CD1c-positive myeloid dendritic cell (primary cell): ENCODE measurements around the gene DESI1.
"Not testable (repeated sequence)": the region's sequence is repeated elsewhere in the genome, so short reads cannot be mapped to it uniquely, and the experiment has no call there.

Experiments used
- DNase-seq: peaks from one replicate; pipeline ENCODE4 v3.0.0-alpha.2; 2016; ENCODE audit errors: extremely low spot score

Gene DESI1

GRCh38 chr22:41634610-41635009 is 13.8 kb upstream of the DESI1 start:
- not testable (repeated sequence) for DNase-seq

DNA sequence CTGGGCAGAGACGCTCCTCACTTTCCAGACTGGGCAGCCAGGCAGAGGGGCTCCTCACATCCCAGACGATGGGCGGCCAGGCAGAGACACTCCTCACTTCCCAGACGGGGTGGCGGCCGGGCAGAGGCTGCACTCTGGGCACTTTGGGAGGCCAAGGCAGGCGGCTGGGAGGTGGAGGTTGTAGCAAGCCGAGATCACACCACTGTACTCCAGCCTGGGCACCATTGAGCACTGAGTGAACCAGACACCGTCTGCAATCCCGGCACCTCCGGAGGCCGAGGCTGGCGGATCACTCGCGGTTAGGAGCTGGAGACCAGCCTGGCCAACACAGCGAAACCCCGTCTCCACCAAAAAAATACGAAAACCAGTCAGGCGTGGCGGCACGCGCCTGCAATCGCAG is 10.8 kb upstream of the DESI1 start:
- DNase-seq: not testable (repeated sequence)

GRCh38 chr22:41631115-41631514 is 10.3 kb upstream of the DESI1 start:
- DNase-seq: not testable (repeated sequence)

GRCh38 chr22:41625577-41625976 is 4.7 kb upstream of the DESI1 start:
- no peak for DNase-seq

- no peak for DNase-seq
Observed at GRCh38 chr22:41621911-41622179, 1.0 kb upstream of the DESI1 start.

- DNase-seq: peak; percentile 100
Observed at GRCh38 chr22:41621099-41621910, 462 bp upstream of the DESI1 start, which contains the start of gene XRCC6. XRCC6 (plus strand) TSS chr22:41621295; CDS start chr22:41622005, 710 bp downstream.

DNA sequence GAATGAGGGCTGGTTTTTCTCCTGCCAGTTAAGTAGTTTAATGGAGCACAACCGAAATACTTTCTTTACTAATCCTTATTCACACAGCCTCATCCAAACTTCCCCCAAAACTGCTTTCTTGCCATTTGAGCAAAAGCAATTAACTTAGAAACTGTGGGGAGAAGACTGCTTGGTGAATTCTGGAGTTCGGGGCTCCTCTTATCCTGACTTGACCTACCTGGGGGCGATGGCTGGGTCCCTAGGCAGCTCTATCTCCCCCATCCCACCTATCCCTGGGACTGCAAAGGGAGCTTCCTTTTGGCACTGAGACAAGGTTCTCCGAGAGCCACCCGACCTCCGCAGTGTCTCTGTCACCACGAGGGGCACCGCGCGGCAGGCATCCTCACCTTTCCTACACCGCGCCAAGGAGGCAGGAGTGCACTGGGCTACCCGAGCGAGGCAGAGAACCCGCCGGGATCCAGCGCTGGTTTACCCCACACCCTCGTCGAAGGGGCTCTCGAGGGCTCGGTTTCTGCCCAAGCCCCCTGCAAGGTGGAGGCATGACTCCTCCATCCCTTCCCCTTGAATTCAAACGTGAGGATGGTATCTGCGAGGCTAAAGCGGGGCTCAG is 759 bp downstream of the DESI1 start:
- peak; percentile 40 for DNase-seq

DNA sequence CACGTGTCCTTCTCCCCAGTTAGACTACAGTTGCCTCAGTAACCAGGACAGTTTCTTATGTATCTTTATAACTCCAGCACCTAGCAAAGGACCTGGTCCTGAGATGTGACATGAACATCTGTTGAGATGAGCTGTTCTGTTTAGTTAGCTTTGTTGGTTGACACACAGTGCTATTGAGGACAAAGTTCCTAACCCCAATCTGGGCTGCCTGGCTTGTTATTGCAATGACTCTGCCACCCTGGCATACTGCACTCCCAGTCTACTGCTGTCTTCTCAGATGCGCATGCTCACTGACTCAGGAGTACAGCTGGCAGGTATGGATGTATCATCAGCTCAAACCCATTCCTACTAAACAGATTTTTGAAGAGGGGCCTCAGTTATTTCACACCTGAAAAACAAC is 7.4 kb downstream of the DESI1 start:
- no peak for DNase-seq

DNA sequence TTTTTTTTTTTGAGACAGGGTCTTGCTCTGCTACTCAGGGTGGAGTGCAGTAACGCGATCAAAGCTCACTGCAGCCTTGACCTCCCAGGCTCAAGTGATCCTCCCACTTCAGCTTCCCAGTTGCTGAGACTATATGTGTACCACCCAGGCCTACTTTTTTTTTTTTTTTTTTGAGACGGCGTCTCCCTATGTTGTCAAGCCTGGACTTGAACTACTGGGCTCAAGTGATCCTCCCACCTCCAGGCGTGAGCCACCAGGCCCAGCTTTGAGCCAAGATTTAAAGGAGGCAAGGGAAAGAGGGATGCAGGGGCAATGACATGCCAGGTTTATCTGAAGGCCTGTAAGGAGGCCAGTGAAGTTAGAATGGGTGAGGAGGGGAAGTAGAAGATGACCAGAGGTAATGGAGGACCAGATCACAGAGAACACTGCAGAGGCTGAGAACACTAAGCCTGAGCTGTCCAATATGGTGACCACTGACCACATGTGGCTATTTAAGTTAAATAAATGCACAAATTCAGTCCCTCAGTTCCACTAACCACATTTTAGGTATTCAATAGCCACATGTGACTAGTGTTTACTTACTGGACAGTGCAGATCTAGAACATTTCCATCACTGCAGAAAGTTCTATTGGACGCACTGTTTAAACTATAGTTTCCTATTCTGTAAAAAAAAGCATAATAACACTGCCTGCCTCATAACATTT is 8.1 kb downstream of the DESI1 start:
- DNase-seq: no peak

DNA sequence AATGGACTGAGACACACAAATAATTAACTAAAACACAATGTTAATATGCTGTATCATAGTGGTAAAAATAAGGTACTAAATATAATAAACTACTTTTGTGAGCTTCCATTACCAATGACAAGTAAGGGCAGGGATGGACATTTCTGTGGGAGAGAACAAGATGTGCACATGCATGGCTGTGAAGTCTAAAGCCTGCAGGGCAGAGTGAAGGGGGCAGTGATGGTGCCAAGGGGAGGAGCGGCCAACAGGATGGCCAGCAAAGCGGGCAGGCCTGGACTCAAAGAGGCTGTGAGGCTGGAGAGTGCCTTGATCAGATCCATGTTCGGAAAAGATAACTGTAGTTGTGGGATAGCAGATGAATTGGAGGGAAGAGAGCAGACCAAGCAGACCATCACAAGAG is 12.5 kb downstream of the DESI1 start:
- no peak for DNase-seq

DNA sequence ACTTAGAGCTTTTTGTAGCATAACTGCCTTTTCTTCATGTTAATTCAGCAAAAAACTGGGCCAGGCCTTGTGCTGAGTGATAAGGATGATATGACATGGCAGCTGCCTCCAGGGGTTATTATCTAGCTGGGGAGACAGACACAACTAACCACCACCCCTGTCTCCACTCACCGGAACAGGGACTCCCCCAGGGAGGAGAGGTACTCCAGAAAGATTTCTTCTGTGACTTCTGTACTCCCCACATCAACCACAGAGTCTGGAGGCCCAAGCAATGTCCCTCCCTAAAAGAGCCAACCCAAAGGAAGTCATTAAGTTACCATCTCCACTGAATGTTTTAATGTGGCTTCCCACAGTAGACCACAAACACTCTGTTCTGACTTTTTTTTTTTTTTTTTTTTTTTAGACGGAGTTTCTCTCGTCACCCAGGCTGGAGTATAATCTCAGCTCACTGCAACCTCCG is 16.9 kb downstream of the DESI1 start:
- DNase-seq: no peak

- no peak for DNase-seq
Observed at GRCh38 chr22:41600976-41601375, 19.9 kb downstream of the DESI1 start.

DNA sequence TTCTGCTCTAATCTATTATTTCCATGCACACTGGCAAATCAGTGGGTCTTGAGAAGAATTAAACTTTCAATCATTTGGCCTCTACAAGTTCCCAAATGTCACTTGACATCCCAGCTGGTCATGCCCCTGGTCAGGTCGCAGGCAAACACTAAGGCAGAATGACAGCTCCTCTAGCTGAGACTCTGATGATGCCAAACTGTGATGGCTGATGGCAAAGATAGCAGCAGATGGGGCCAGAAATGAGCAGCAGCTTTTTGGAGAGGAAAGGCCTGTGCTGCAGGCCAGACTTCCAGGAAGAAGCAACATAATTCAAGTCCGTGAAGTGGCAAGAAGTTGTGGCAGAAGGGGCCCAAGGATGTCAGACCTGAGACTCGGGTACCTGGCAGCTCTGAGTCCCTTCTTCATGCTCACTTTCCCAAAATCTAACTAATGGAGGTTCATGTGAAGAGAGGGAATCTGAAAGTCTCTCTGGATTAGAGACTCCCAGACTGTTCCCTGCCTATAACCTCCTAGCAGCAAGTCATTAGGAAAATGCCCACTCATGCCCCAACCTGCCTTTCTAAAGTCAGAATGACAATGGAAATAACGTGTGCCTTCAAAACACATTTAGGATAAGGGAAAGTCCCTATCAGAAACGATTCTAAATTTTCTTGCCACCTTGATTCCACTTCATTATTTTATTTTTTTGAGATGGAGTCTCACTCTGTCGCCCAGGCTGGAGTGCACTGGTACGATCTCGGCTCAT is 21.8 kb downstream of the DESI1 start:
- DNase-seq: no peak

GRCh38 chr22:41598081-41598480 is 22.8 kb downstream of the DESI1 start:
- DNase-seq: no peak

GRCh38 chr22:41597635-41597953 is 23.2 kb downstream of the DESI1 start:
- DNase-seq: no peak

DNA sequence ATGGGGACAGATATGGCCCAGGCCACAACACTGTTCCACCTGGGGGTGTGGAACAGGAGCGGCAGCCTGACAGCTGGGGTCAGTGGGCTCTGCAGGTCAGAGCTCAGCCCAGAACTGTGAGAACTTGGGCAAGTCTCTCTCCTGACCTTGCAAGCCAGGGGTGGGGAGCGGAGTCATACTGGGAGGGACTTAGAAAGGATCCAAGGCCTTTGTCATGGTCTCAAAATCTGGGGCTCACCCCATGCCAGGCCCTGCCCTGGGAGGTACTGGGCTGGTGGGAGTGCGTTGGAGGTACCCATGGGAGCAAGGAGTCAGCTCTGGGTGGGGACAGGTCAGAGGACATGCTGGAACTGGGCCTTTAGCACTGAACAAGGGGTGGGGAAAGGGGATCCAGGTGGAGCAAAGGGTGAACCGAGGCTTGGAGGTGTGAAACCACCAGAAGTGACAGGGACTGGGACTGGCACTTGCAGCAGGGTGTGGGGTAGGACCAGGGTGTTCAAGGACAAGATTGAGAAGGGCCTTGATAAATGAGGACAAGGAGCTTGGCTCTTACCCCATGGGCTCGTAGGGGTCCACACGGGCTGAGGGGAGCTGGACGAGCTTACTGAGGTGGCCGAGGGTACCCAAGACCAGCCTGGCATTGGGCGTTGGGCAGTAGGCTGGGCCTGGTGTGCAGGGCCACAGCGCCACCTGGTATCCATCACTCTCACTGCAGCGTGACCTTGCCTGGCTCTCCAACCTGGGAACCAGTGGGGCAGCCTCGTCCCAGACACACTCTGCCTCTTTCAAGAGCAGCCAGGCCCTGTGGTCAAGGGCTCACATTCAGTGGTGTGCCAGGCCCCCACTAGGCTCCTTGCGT is 23.8 kb downstream of the DESI1 start:
- DNase-seq: peak; percentile 42

GRCh38 chr22:41595703-41596102 is 25.1 kb downstream of the DESI1 start:
- no peak for DNase-seq

DNA sequence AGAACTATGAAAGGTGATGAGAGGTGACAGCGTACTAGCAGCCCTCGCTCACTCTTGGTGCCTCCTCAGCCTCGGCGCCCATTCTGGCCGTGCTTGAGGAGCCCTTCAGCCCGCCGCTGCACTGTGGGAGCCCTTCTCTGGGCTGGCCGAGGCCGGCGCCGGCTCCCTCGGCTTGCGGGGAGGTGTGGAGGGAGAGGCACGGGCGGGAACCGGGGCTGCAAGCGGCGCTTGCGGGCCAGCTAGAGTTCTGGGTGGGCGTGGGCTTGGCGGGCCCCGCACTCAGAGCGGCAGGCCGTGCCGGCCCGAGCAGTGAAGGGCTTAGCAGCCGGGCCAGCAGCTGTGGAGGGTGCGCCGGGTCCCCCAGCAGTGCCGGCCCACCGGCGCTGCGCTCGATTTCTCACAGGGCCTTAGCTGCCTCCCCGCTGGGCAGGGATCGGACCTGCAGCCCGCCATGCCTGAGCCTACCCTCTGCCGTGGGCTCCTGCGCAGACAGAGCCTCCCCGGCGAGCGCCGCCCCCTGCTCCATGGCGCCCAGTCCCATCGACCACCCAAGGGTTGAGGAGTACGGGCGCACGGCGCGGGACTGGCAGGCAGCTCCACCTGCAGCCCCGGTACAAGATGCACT is 27.4 kb downstream of the DESI1 start:
- not testable (repeated sequence) for DNase-seq

DNA sequence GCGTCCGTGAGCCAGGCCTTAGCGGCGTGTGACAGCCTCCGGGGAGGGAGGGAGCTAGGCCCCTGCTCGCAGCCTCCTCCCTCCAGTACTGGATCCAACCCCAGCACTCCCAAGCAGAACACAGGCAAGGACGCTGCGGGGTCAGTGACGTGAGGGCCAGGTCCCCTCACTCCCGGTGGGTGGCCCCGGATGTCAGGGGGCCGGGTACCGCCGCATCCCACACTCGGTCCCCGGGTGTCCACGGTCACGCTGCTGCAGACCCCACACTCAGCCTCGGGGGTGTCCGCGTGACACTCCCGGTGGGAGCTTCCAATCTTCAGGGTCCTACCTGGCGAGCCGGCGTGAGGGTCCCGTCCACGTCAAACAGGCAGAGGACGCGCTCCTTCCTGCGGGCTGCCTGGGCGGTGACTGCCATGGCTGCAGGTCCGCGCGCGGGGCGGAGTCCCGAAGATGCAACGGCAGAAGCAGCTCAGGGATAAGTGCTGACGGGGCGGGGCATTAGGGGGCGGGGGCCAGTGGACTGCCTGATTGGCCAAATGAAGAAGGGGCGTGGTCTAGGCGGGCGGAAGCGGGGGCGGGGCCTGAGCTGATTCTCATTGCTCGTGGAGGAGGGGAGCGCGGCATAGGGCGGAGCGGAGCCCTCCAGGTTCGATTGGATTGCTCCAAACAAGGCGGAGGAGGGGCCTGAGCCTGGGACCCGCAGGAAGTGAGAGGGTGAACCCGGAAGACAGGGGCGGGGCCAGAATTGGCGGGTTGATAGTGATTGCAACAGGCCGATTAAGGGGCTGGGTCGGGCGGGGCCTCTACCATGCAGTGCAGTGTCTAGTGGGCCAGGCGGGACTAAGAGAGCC is 31.2 kb downstream of the DESI1 start, which contains the start of gene PMM1:
Gene PMM1 (minus strand): TSS at position 450 of the 851 bp plus-strand sequence. CDS start 35 bp downstream, at position 415.
- DNase-seq: peak; percentile 100

- DNase-seq: no peak
Observed at GRCh38 chr22:41587347-41587723, 33.5 kb downstream of the DESI1 start.
